Measurements from ENCODE around the gene PIP5K1B.
"Not testable (repeated sequence)": the region's sequence is repeated elsewhere in the genome, so short reads cannot be mapped to it uniquely, and the experiment has no call there.

The PIP5K1B gene, protein sequence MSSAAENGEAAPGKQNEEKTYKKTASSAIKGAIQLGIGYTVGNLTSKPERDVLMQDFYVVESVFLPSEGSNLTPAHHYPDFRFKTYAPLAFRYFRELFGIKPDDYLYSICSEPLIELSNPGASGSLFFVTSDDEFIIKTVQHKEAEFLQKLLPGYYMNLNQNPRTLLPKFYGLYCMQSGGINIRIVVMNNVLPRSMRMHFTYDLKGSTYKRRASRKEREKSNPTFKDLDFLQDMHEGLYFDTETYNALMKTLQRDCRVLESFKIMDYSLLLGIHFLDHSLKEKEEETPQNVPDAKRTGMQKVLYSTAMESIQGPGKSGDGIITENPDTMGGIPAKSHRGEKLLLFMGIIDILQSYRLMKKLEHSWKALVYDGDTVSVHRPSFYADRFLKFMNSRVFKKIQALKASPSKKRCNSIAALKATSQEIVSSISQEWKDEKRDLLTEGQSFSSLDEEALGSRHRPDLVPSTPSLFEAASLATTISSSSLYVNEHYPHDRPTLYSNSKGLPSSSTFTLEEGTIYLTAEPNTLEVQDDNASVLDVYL

DNA sequence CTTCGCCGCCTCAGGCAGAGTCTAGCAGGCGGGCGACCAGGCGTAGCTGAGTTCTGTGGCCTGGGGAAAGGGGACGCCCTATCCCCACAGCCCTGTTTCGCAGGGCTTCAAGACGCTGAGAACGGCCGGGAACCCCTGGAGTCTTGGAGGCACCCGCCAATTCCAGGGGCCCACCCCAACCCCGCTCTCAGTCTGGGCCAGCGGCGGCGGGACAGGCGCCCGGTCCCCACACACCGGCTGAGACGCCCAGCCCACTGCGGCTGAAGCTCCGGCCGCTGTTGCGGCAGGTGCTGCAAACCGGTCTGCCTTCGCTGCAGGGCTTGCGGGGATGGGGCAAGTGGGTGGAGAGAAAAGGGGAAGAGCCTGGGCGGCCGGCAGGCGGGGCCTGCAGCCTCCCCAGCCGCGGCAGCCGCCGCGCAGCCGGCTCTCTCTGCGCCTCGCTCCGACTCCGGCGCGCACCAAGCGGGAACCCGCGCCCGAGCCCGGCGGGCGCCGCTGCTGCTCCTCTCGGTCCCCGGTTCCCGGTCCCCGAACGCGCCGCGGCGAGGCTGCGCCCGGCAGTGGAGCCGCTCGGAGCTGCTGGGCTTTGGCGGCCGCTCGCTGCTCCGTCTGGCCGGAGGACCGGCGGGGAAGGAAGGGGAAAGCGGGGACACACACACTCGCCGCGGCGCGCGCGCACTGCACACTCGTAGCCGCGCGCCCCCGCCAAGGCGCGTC is at the start of gene PIP5K1B:
Gene PIP5K1B (plus strand): TSS at position 427 of the 717 bp plus-strand sequence. CDS start 117,375 bp downstream, outside the sequence.
- peak; percentile 91 for DNase-seq

DNA sequence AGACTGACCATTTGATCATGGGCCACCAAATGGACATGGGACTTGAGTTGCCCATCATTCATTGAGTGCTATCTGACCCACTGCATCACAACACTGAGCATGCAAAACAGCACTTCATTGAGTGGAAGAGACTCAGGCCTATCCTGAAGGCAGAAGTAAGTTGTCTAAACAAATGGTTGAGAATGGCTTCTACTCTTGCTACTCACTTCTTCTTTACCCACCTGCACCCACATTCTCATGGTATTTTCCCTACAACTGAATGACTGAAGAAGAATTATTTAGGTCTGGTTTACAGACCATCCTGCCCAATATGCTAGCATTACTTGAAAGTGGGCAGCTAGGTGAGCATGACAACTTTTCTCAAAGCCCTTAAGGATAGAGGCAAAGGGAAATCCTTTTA is 41.0 kb upstream of the PIP5K1B start:
- no peak for DNase-seq

DNA sequence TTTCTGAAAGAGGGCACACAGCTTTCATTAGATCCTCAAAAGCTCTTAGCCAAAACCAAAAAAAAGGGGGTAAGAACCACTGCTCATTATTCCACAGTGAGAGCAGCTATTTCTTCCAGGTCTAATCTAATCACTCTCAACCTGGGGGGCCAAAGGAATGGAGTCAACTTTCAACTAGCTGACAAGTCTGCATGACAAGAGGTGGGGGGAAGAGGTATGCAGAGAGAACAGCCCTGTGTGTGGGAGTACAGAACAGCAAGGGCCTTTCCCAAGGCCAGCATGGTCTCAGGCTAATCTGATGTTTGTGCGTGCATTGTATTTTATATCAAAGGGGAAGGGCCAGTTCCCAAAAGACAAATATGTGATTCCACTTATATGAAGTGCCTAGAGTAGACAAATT is 36.9 kb upstream of the PIP5K1B start:
- no peak for DNase-seq

DNA sequence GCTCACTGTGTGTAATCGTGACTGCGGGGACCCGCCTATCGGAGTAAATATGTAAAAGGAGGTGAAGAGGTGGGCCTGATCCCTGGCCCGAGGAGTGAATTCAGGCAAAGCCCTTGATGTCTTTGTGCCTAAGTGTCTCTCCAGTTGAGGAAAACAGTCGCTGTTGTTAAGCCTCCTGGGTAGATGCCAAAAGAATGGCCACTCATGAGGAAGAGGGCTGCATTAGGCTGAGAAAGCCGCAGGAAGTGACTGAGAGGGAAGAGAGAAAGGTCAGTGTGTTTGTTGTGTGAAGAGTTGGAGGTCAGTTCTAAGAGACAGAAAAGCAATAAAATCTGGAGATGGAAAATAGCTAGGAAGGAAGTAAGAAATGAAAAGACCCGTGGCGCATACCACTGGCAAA is 35.8 kb upstream of the PIP5K1B start:
- peak; percentile 49 for DNase-seq

DNA sequence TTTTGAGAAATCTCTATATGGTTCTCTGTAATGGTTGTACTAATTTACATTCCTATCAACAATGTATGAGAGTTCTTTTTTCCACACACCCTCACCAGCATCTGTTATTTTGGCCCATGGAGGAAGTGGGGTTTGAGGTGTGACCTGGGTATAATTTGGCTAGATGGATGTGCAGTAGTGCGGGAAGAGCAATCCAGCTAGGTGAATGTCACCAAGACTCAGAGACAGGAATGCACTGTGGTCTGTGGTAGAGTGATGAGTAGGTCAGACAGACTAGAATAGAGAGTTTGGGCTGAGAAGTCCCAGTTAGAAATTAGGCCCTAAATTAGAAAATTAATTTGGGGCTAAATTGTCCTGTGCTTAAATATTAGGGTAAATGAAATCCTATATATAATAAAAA is 32.8 kb upstream of the PIP5K1B start:
- no peak for DNase-seq

DNA sequence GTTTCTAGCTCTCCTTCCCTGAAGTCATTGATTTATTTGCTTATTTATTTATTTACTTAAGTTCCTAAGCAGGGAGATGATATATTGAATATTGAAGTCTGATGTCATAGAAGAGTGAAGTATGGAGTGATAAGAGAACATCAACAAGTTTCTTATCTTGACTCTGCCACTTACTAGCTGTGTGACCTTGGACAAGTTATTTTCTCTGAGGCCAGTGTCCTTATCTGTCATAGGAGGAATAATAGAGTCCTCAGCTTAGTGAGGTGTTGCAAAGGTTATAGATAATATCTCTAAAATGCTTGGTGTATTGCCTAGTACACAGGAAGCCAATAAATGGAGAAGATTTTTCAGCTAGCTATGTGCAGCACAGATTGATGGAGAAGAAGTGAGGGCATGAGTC is 32.4 kb upstream of the PIP5K1B start:
- no peak for DNase-seq

DNA sequence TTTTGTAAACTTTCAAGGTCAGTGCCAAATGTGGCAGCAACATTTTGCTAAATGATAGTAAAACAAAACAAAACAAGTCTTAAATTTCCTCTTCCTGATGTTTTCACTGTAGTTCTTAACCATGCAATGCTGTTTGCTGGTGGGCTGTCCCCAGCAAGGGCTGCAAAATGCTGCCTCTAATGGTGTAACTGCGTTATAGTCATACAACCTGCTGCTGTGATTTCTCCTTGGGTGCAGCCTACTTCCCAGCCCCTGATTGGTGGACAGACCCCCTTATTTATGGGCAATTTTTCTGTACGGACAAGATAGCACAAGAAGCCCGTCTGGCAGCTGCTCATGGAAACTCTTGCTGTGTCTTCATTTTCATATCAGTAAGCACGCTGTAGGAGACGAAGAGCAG is 26.6 kb upstream of the PIP5K1B start:
- peak; percentile 49 for DNase-seq

DNA sequence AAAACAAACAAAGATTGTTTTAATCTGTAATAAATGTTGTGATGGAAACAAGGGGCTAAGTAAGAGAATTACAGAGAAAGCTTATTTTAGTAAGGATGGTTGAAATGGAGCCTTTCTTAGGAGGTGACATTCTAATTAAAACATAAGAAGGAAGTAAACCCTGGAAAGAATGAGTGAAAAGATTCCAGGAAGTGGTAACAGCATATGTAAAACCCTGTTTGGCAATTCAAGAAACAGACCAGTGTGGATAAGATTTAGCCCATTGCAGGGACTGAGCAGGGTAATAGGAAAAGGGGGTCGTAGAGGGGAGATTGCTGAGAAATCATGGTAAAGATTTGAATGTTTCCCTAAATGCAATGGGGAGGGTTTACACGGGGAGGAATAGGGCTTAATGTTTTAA is 21.6 kb upstream of the PIP5K1B start:
- no peak for DNase-seq

DNA sequence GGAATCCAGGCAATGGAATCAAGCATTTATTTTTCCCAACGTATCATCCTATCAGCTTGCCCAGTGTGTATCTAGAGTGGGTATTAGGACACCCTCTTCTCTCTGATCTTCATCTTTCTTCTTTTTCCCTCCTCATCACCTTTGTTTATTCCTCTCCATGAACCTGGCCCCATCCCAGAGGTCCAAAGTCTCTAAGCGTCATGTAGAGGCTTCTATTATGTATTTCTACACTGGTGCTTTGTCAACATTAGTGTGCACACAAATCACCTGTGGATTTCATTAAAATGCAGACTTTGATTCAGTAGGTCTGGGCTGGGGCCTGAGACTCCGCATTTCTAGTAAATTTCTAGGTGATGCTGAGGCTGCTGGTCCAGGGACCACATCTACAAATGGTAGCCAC is 19.8 kb upstream of the PIP5K1B start:
- no peak for DNase-seq

DNA sequence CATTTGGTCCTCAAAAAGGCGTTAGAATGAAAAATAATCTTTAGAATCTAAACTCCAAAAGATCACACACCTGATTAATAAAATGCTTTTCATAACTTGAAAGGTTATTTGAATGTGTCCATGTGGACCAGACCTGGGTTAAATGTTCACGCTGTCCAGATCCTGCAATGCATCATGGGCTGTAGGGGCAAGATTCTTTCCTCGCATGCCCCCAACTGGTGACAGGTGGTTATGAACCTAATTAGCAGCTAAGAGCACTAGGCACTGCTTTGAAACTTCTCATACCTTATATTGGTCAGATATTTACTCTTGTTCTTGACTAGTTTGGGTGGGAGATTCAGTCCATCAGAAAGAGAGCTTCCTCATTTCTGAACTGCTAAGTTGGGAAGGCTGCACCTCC is 19.3 kb upstream of the PIP5K1B start:
- no peak for DNase-seq

DNA sequence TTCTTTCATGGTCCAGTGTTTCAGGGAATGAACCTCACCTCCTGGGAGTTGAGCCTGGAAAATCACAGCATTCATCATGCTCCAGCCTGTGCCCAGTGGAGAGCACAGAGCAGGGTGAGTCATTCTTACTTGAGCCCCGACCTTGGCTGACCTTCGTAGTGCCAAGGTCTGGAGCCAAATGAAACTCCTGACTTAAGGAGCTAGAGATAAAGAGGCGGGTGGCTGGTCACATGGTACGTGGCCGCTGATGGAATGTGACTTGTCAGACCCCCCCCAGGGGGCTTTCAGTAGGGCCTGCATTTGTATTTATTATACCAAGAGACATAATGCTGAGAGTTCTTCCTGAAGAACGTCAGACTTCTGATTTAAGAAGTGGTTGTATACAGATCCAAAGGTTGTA is 15.0 kb upstream of the PIP5K1B start:
- DNase-seq = peak; percentile 58

DNA sequence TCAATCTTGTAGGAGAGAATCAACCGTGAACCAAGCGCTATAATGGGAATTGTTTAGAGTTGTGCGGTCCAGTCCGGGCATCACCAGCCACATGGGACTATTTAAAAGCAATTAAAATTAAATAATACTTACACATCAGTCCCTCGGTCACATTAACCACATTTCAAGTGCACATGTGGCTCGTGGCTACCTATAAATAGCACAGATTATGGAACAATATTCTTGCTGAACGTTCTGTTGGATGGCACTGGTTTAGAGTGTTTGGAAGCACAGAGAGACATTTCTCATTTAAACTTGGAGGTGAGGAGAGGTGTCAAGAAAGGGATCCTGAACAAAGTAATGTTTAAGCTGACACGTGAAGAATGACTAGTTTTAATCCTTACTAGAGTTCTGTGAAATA is 12.5 kb upstream of the PIP5K1B start:
- DNase-seq = no peak

DNA sequence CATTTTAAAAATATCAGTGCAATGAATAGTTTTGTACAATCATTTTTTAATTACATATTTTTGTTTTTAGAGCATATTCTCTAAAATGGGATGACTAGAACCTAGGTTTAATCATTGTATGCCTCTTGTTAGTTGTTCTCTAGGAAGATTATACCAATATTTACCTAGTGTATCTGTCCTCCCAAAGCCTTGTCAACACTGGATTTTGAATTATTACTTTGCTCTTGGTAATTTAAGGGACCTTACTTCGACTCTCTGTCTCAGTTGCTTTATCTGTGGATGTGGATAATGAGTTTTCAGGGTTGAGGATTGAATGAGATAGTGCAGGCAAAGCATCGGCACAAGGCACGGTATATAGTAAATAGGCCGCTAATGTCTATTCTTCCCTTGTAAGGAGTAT is 10.9 kb upstream of the PIP5K1B start:
- DNase-seq = no peak

DNA sequence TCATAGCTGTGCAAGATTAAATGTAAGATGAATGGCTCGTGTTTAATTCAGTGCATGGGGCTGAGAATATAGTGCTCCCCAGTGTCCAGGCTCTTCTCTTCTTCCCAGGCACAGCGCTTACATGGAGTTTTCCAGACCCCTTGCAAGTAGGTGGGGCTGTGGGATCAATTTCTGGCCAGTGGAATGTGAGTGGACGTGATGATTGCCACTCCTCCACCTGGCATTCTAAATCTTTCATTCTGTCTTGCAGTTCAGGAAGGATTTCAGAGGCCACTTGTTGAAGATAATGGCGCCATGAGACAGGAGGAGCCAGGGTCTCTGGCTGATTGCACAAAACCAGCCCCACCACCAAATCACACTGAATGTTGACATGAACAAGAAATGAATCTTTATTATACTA is 7.2 kb upstream of the PIP5K1B start:
- peak; percentile 62 for DNase-seq

DNA sequence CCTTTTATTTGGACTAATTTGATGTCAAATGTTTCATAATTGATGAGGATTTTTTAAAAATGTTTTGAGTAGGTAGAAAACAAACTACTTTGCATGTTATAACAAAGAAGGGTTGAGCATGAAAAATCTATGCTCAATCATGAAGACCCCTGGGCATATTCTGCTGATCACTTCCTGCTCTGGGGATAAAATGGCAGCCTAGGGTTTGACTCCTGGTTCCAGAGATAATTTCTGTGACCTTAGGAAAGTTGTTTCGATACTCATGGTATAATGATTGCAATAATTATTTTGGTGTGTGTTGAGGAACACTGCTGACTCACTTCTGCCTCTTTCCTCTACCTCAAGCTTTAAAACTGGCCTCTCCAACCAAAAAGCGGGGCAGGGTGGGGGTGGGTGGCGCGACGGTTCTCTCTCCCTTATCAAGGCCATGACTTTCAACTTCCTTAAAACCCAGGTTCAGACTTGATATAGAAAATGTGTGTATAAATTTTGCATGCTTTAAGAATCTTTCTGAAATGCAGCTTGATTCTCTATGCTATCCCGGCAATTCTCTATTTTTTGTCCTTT is 6.0 kb upstream of the PIP5K1B start:
- DNase-seq = no peak

DNA sequence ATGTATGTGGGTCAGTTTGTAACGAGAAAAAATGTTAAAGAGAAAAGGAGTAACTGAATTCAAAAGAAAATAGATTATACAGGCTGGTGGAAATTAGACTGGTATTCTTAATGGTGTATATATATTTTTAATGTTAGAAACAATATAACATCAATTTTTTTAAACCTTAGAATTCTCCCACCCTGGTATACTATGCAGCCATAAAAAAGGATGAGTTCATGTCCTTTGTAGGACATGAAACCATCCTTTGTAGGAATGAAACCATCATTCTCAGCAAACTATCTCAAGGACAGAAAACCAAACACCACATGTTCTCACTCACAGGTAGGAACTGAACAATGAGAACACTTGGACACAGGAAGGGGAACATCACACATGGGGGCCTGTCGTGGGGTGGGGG is 5.4 kb upstream of the PIP5K1B start:
- DNase-seq = not testable (repeated sequence)

DNA sequence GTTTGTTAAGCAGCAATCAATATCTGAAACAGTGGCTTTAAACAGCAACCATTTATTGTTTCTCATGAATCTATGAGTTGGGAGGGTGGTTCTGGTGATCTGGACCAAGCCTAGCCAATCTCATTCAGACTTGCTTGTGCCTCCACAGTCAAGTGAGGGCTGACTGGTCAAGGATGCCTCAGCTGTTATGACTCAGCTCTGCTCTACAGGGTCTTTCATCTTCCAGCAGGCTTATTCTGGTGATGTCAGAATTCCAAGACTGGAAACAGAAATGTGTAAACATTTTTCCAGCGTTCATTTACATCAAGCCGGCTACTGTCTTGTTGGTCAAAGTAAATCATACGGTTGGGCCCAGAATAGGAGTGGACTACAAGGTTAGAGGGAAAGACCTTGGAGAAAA is 2.5 kb upstream of the PIP5K1B start:
- no peak for DNase-seq

DNA sequence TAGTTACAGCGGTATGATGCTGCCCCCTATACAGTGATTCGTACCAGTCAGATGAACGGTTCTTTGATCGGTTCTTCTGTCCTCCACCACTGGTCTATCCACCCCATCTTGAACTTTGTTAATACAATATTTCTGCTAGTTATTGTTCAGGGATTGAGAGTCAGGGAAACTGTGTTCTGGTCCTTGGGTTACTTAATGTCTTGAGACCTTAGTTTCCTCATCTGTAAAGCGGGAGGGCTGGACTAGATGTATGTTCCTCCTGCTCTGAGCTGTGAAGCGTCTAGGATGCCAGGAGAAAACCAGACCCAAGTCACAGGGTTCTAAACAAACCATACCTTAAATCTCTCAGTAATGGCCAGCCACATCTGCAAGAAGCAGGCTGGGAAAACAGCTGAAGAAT is 1.4 kb upstream of the PIP5K1B start:
- DNase-seq = no peak

DNA sequence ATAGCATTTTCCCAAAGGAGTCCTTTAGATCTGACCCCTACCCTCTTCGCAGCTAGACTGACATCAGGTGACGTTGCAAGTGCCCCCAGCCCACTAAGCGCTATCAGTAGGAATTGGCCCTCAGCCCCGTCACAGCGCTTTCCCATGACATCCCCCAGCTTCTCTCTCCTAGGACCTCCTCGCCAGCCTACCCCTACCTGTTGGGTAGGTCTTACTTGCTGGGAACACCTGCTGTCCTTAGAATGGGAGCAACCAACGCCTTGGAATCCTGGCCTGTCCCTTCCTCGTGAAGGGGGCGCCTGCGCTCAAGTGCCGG is 584 bp upstream of the PIP5K1B start:
- no peak for DNase-seq

DNA sequence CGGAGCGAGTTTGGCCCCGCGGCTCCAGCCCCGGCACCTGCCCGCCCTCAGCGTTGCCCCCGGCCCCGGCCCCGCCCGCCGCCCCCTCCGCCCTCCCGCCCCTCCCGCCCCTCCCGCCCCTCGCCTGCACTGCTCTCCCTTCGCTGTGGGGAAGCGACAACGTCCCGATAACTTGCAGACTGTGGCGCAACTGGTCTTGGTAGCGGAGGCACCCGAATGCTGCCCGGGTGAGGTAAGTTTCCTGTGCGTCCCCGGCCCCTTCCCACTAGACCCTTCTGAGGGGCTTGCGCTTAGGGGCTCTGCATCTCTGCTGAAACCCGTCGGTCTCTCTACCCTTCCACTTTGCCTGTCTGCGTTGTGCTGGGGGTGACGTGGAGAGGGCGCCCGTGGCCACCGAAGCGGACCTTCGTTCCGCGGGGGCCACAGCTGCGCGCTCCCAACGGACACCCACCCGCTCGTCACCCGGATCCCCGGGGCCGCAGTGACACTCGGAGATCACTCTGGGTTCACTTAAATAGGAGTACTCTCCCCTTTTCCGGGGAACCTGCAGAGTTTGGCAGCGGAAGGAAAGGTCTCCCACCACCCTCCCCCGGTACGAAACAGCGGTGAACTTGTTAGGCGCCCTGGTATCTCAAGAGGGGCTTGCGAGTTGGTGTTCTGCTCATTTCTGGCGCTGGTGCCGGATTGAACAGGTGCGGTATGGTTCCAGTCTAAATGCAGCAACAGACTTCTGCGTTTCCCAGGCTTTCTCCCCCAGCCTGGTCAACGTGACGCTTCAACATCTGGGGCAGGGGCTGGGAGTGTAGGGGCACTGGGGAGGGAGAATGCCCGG is 707 bp downstream of the PIP5K1B start:
- peak; percentile 90 for DNase-seq

DNA sequence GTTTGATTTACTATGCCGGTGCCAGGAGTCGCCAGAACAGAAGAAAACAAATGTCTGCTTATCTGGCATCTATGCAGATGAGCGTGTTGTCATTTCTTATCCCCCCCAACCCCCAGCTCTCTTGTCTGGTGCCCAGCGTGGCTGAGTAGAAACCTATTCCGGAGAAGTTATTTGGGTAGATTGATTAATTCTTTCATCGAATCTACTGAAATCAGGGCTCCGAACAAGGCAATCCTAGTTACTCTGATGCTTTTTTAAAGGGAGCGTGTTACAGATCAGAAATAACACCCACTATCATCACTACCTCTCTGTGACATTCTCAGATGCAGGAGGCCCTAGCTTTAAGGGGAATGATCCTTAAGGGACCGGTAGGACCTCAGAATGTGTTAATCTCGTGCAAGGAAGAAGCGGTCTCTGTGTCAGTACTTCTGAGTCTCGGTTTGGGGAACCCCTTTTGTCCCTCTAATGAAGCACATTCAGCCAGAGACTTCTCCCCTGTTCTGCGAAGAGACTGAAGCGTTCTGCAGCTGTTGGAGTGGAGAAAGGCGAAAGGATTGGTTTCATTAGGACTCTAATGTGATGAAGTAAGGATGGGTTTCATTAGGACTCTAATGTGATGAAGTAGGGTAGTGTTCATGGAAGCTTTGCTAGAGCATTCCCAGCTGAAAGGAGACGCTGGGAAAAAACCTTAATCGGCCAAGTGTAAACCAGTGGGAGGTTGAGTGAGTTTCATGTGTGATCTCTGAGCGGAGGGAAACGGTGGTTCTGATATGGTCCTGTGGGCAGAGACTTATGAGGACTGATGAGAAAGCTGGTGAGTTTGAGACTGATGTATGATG is 1.5 kb downstream of the PIP5K1B start:
- peak; percentile 70 for DNase-seq

Data from eye (tissue), 1 donor.